DMS53 (cell line): ENCODE data around the gene NDUFA13.

Experiments used
- DNase-seq: peaks from one replicate; lab custom pipeline; 2025; lab: John Stamatoyannopoulos, UW

NDUFA13 gene

GRCh38 chr19:19548915-19549759 lies 33.1 kb downstream of the NDUFA13 start:
- no peak for DNase-seq

GRCh38 chr19:19549804-19550464 lies 33.9 kb downstream of the NDUFA13 start:
- no peak for DNase-seq

- no peak for DNase-seq
Measured at GRCh38 chr19:19550485-19550929, 34.5 kb downstream of the NDUFA13 start.

- no peak for DNase-seq
Measured at GRCh38 chr19:19550972-19551852, 35.2 kb downstream of the NDUFA13 start.

GRCh38 chr19:19551853-19552192 lies 35.8 kb downstream of the NDUFA13 start:
- no peak for DNase-seq

GRCh38 chr19:19552798-19553197 lies 36.8 kb downstream of the NDUFA13 start:
- DNase-seq: peak; percentile 61

- DNase-seq: no peak
Measured at GRCh38 chr19:19553670-19554069, 37.6 kb downstream of the NDUFA13 start.

GRCh38 chr19:19554074-19555023 lies 38.3 kb downstream of the NDUFA13 start:
- peak; percentile 68 for DNase-seq

- no peak for DNase-seq
Measured at GRCh38 chr19:19558055-19558454, 42.0 kb downstream of the NDUFA13 start.

GRCh38 chr19:19558636-19559035 lies 42.6 kb downstream of the NDUFA13 start:
- DNase-seq: no peak

GRCh38 chr19:19559931-19560330 lies 43.9 kb downstream of the NDUFA13 start:
- no peak for DNase-seq

- no peak for DNase-seq
Measured at GRCh38 chr19:19561946-19562664, 46.1 kb downstream of the NDUFA13 start.

- no peak for DNase-seq
Measured at GRCh38 chr19:19562665-19563347, 46.8 kb downstream of the NDUFA13 start.

GRCh38 chr19:19563348-19563848 lies 47.4 kb downstream of the NDUFA13 start:
- DNase-seq: no peak

- DNase-seq: no peak
Measured at GRCh38 chr19:19566306-19566705, 50.3 kb downstream of the NDUFA13 start.

GRCh38 chr19:19567391-19567790 lies 51.4 kb downstream of the NDUFA13 start:
- no peak for DNase-seq

- no peak for DNase-seq
Measured at GRCh38 chr19:19568802-19569756, 53.1 kb downstream of the NDUFA13 start.

- DNase-seq: no peak
Measured at GRCh38 chr19:19570571-19570970, 54.5 kb downstream of the NDUFA13 start.
